HG03039 (cell line): ENCODE results near the gene TRIM52.
"Not testable (repeated sequence)": the region's sequence is repeated elsewhere in the genome, so short reads cannot be mapped to it uniquely, and the experiment has no call there.

Experiments
- ATAC-seq: cut with Tn5 transposase; IDR thresholded peaks from one replicate; pipeline ENCODE4 v1.9.1; 2021; ENCODE audit warnings: mild to moderate bottlenecking, moderate library complexity; ENCODE audit not compliant: unreplicated experiment

Gene TRIM52

GRCh38 chr5:181217111-181217802, 43.7 kb downstream of the TRIM52 start:
- no peak for ATAC-seq

DNA sequence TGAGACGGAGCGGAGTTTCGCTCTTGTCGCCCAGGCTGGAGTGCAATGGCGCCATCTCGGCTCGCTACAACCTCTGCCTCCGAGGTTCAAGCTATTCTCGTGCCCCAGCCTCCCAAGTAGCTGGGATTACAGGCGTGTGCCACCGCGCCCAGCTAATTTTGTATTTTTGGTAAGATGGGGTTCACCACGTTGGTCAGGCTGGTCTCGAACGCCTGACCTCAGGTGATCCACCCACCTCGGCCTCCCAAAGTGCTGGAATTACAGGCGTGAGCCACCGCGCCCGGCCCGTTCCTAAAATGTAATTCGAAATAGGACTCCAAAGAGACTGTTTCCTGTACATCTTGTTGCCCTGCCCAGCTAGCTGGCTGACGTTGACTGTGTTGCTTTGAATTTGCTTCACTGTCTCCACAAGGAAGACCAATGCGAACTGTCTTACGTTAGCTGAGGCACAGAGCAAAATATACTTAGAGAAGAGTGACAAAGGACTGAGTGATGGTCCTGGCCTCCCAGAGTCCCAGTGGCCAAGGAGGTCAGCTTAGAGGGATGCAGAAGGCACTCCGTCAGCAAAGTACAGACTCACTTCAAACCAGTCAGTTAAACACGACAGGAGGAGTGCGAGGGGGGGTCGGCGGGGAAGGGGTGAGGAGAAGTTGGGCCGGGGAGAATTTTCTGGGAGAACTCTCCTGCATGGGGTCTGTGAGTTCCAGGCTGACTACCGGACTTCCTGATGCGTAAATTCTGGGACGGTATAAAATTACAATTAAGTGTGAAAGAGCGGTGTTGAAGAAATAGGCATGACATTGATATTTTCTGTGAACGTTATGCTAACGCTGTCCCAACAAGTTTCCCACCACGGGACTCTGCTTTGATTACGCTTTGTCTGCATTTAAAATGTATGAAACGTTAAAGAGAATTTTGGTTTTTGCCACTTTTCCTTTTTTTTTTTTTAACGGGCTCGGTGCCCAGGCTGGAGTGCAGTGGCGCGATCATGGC, 44.6 kb downstream of the TRIM52 start:
- ATAC-seq, result no peak

GRCh38 chr5:181214249-181214648, 46.7 kb downstream of the TRIM52 start:
- not testable (repeated sequence) for ATAC-seq

DNA sequence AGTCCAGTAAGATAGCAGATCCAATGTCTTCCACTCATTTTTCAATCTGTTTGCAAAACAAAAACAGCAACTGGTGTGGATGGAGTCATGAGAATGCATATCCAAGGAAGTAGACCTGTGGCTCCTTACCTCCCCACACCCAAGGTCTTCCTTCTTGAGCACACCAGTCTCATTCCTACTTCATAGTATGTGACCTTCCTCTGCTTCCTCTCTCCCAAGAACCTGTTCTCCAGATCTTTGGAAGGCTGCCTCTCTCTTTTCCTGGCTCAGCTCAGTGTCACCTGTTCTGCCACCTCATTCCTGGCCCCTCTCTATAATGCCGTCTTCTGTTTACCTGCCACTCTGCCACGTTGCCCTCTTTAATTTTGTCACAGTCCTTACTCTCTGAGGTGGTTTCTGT, 48.0 kb downstream of the TRIM52 start:
- no peak for ATAC-seq

GRCh38 chr5:181212080-181212479, 48.9 kb downstream of the TRIM52 start:
- ATAC-seq, result no peak

DNA sequence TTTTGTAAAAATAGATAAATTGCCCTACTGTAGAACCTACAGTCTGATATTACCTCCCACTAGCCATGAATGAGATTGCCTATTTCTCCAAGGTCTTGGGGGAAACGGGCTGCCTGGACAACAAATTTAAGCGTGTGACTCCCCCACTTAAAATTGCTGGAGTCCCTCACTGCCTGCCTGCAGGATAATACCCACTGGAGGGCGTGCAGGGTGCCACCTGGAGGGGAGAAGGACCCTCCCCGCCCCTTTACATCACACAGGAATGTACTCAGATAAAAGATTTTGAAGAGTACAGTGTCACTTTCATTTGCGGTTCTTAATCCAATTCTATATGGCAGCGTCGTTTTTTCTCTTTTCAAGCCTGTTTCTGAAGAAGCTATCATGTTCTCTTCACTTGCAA, 49.7 kb downstream of the TRIM52 start:
- no peak for ATAC-seq

DNA sequence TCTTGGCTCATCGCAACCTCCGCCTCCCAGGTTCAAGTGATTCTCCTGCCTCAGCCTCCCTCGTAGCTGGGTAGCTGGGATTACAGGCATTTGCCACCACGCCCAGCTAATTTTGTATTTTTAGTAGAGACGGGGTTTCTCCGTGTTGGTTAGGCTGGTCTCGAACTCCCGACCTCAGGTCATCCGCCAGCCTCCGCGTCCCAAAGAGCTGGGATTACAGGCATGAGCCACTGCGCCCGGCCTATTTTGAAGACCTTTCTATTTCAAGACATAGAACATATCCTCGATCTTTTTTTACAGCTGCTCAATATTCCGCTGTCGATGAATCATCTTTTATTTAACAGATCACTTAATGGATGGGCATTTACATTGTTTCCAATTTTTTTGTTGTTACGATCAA, 50.2 kb downstream of the TRIM52 start:
- ATAC-seq, result not testable (repeated sequence)

DNA sequence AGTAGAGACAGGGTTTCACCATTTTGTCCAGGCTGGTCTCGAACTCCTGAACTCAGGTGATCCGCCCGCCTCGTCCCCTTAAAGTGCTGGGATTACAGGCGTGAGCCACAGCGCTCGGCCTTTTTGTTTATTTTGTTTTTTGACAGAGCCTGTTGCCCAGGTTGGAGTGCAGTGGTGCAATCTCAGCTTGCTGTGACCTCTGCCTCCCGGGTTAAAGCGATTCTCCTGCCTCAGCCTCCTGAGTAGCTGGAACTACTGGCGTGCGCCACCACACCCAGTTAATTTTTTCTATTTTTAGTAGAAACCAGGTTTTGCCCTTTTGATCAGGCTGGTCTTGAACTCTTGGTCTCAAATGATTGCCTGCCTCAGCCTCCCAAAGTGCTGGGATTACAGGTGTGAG, 50.8 kb downstream of the TRIM52 start:
- not testable (repeated sequence) for ATAC-seq

- ATAC-seq, result not testable (repeated sequence)
Observed at GRCh38 chr5:181209006-181209405, 51.9 kb downstream of the TRIM52 start.

DNA sequence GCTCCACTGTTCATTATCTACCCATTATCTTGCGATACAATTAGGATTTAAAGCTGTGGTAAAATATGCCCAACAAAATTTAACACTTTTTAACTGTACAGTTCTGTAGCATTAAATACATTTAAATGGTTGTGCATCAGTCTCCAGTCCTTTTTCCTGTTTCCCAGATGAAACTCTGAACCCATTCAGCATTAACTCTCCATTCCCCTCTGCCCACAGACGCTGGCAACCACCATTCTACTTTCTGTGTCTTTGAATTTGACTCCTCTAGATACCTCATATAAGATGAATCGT, 53.0 kb downstream of the TRIM52 start:
- ATAC-seq, result no peak

GRCh38 chr5:181207214-181207959, 53.6 kb downstream of the TRIM52 start:
- peak; percentile 36 for ATAC-seq

- ATAC-seq, result no peak
Observed at GRCh38 chr5:181205761-181206649, 54.9 kb downstream of the TRIM52 start.
